Ascending aorta (tissue), 2 donors: Measurements from ENCODE around the gene FAM170B. TPM values are rescaled to one million over a fixed set of nuclear protein-coding genes. Genes with fewer than 3 reads are reported as not detected.

Experiments
- DNase-seq, 2 donors: peaks; one replicate each; pipeline ENCODE4 v3.0.0-alpha.2; 2019; ENCODE audit warnings: low spot score in 2 of 2
- H3K27ac ChIP-seq, 2 donors: fragments of 200-600 bp; sonication (generic); one replicate each; pipeline ENCODE4 v1.5.1; 2016 to 2017; ENCODE audit warnings: mild to moderate bottlenecking in 1 of 2
- H3K27me3 ChIP-seq: fragments of 200-600 bp; sonication (generic); one replicate; pipeline ENCODE4 v1.5.1; 2017
- H3K36me3 ChIP-seq, 2 donors: fragments of 200-600 bp; sonication (generic); one replicate each; pipeline ENCODE4 v1.5.1; 2016
- H3K4me1 ChIP-seq, 2 donors: fragments of 200-600 bp; sonication (generic); one replicate each; pipeline ENCODE4 v1.5.1; 2016 to 2017; ENCODE audit warnings: mild to moderate bottlenecking in 1 of 2
- H3K4me3 ChIP-seq, 2 donors: fragments of 200-600 bp; sonication (generic); one replicate each; pipeline ENCODE4 v1.5.1; 2016 to 2017; ENCODE audit warnings: mild to moderate bottlenecking in 1 of 2
- H3K9me3 ChIP-seq, 2 donors: fragments of 200-600 bp; sonication (generic); one replicate each; pipeline ENCODE4 v1.5.1; 2016
- intact Hi-C: fragments of 100-400 bp; cut with DNase I; formaldehyde crosslinking; loops from one replicate; pipeline ENCODE4 v1.15.1; 2023
- total RNA-seq: library from RNA; depleted of rRNA; stranded (reverse); fragments of >200 nt; gene quantifications from one replicate; pipeline ENCODE4 v1.1.0, GENCODE V29; 2016
- TF ChIP-seq, protein P1 (sequence below), 3 experiments: fragments of 200-600 bp in 2 of 3; fragments of 450-650 bp in 1 of 3; sonication (generic) in 2 of 3; IDR thresholded peaks; one replicate each; pipeline ENCODE4 v1.5.1; 2016 to 2019; ENCODE audit warnings: antibody characterized with exemption in 3 of 3, mild to moderate bottlenecking in 1 of 3, moderate library complexity in 1 of 3

The FAM170B gene
- total RNA-seq, 1 donor from 2014 or later = not detected

DNA sequence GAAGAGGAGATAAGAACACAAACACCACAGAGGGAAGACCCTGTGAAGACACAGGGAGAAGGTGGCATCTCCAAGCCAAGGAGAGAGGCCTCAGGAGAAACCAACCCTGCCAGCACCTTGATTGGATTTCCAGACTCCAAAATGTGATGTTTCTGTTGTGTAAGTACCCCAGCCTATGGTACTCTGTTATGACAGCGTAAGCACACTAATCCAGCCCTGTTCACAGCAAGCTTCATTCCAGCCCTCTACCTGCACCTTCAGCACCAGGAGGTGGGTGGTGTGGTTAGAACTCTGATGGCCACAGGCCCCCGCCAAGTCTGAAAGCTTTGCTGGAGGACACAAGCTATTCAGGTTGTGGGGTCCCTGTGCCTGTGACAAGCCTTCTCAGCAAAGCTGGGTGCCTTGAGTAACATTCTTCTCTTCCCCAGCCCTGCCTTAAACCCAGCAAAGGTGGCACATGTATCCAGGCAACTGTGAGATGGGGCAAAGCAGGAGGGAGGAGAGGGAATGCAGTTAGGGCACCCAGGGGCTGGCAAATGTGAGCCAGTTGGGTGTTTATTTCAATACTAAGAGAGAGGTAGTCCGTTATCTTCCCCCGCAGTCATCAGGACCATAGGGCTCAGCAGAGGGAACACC, 23.0 kb downstream of the FAM170B start:
- peak overlapping the region in 1 of 2 donors; percentile 41 for H3K4me3 ChIP-seq
- H3K27ac ChIP-seq = peak overlapping the region; percentile 73 to 81
- TF ChIP-seq, protein P1, sequence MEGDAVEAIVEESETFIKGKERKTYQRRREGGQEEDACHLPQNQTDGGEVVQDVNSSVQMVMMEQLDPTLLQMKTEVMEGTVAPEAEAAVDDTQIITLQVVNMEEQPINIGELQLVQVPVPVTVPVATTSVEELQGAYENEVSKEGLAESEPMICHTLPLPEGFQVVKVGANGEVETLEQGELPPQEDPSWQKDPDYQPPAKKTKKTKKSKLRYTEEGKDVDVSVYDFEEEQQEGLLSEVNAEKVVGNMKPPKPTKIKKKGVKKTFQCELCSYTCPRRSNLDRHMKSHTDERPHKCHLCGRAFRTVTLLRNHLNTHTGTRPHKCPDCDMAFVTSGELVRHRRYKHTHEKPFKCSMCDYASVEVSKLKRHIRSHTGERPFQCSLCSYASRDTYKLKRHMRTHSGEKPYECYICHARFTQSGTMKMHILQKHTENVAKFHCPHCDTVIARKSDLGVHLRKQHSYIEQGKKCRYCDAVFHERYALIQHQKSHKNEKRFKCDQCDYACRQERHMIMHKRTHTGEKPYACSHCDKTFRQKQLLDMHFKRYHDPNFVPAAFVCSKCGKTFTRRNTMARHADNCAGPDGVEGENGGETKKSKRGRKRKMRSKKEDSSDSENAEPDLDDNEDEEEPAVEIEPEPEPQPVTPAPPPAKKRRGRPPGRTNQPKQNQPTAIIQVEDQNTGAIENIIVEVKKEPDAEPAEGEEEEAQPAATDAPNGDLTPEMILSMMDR (IDR thresholded peaks at IDR 0.05) = no peak
- DNase-seq = no peak
- no peaks in the 10 kb centered on the region for H3K27me3 ChIP-seq
- intact Hi-C loops = loop anchor here (5.0 to 10.0 kb wide), 2 partner anchors 424 to 804 kb away; partner anchors contain the start of genes ERCC6 and MAPK8
- H3K36me3 ChIP-seq = no peaks in the 10 kb centered on the region
- peaks cover 26 to 85% of the 10 kb centered on the region in 2 donors for H3K4me1 ChIP-seq
- H3K9me3 ChIP-seq = no peaks in the 10 kb centered on the region

DNA sequence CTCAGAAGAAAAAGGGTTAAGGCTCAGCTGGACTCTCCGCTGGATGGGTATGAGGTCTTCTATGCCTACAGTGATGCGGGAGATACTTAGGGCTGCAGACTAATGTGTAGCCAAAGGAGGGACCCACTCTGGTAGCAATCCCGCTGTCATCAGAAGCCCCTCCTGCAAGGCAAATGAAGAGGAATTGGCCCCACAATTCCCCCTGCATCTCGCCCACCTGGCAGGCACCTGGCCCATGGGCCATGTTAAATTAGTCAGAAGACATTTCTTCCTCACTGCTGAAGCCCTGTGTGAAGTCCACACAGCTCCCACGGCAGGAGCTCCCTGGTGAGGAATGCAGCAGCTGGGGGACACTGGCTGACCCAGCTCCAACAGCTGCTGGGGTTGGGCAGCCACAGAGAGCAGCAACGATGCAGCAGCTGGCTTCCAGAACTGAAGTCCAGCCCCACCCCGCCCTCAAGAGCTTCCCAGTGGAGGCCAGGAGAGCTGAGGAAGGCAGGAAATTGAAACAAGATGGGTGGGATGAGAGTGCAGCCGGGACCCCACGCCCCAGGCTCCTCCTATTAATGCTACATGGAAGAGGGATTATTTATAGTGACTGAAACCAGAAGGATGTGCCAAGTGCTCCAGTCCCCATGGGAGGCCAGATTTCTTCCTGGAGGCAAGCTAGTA, 24.0 kb downstream of the FAM170B start:
- no peaks in the 10 kb centered on the region for H3K9me3 ChIP-seq
- H3K4me1 ChIP-seq = peaks cover 29 to 91% of the 10 kb centered on the region in 2 donors
- peak overlapping the region; percentile 73 to 81 for H3K27ac ChIP-seq
- intact Hi-C loops = loop anchor here (5.0 to 10.0 kb wide), 2 partner anchors 425 to 803 kb away; partner anchors contain the start of genes ERCC6 and MAPK8
- peak overlapping the region in 1 of 2 donors; percentile 41 for H3K4me3 ChIP-seq
- peak in 1 of 2 donors; percentile 75 for DNase-seq
- TF ChIP-seq, protein P1 (IDR thresholded peaks at IDR 0.05) = no peak
- H3K27me3 ChIP-seq = no peaks in the 10 kb centered on the region
- H3K36me3 ChIP-seq = no peaks in the 10 kb centered on the region

GRCh38 chr10:49108656-49109055, 25.2 kb downstream of the FAM170B start:
- no peaks in the 10 kb centered on the region for H3K27me3 ChIP-seq
- intact Hi-C loops = no loop called here
- H3K27ac ChIP-seq = peak overlapping the region; percentile 73 to 81
- DNase-seq = no peak
- TF ChIP-seq, protein P1 (IDR thresholded peaks at IDR 0.05) = no peak
- H3K36me3 ChIP-seq = no peaks in the 10 kb centered on the region
- H3K4me1 ChIP-seq = peaks cover 33 to 90% of the 10 kb centered on the region in 2 donors
- H3K4me3 ChIP-seq = no peak overlapping the region
- H3K9me3 ChIP-seq = no peaks in the 10 kb centered on the region

- Histone ChIP-seq H3K9me3 (no peaks in the 10 kb centered on the region), H3K4me1 (peaks cover 33 to 85% of the 10 kb centered on the region in 2 donors), H3K27me3 (no peaks in the 10 kb centered on the region), H3K27ac (peak overlapping the region; percentile 73 to 81), H3K36me3 (no peaks in the 10 kb centered on the region), H3K4me3 (no peak overlapping the region)
- DNase-seq = no peak
- intact Hi-C loops = no loop called here
- TF ChIP-seq, protein P1 (IDR thresholded peaks at IDR 0.05) = no peak
Observed at GRCh38 chr10:49107887-49108267, 25.9 kb downstream of the FAM170B start.

DNA sequence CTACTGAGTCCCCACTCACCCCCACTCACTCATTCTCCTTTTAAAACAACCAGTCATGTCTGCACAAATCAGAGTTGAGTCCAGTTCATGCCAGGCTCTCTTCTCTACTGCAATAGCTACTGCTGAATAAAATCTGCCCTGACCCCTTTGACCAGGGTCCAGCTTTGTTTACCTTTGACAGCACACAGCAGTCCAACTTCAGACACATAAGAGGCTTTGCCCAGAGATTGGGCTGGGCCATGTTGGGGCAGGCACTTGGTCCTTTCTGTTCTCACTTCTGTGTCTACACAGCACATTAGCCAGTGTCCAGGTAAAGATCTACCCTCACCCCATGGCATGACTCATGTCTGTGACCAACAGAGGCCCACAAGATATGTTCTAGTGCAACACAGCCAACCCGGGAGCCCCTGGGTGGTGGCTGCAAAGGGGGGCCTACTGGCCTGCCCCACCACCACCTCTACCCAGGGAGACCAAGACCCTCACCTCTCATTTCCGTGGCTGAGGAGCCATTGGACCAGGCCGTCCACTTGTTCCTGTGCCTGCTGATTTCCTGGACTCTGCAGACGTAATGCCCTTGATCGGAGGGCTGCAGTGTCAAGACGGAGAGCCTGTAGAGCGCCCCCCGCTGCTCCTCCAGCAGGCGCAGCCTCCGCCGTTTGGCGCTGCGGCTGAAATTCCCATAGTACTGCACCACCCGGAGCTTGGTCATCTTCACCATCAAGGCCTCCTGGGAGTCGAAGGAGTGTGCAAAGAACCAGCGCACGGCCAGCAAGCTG, 26.5 kb downstream of the FAM170B start:
- no peak for DNase-seq
- Histone ChIP-seq H3K4me1 (peaks cover 33 to 79% of the 10 kb centered on the region in 2 donors), H3K4me3 (no peak overlapping the region), H3K27ac (peak overlapping the region; percentile 73 to 81), H3K36me3 (no peaks in the 10 kb centered on the region), H3K9me3 (no peaks in the 10 kb centered on the region), H3K27me3 (no peaks in the 10 kb centered on the region)
- TF ChIP-seq, protein P1 (IDR thresholded peaks at IDR 0.05) = no peak
- intact Hi-C loops = no loop called here
